Karpas-422 (cell line): ENCODE results near the gene MOB3C. TPM values are rescaled to one million over a fixed set of nuclear protein-coding genes. Genes with fewer than 3 reads are reported as not detected.
A peak's percentile ranks its signal among the peaks of the same experiment; 100 is the strongest.
"Not testable (repeated sequence)": the region's sequence is repeated elsewhere in the genome, so short reads cannot be mapped to it uniquely, and the experiment has no call there.

Experiments
- DNase-seq: peaks from one replicate; pipeline ENCODE4 v3.0.0-alpha.2; 2015
- H2AFZ ChIP-seq: fragments of 200-600 bp; sonication (generic); 2 replicates; pipeline ENCODE4 v1.6.1; 2014; ENCODE audit warnings: antibody characterized with exemption, low read length, mixed read lengths
- H3K27ac ChIP-seq: fragments of 200-600 bp; sonication (generic); 2 replicates; pipeline ENCODE4 v1.5.1; 2014; ENCODE audit warnings: mild to moderate bottlenecking, low read length, moderate library complexity
- H3K27me3 ChIP-seq: fragments of 200-600 bp; sonication (generic); 2 replicates; pipeline ENCODE4 v1.6.1; 2014; ENCODE audit warnings: low read length, mixed read lengths
- H3K36me3 ChIP-seq: fragments of 200-600 bp; sonication (generic); 2 replicates; pipeline ENCODE4 v1.6.1; 2014; ENCODE audit warnings: low read length, mixed read lengths; ENCODE audit not compliant: insufficient read depth
- H3K4me1 ChIP-seq: fragments of 200-600 bp; sonication (generic); 2 replicates; pipeline ENCODE4 v1.6.1; 2014; ENCODE audit warnings: mild to moderate bottlenecking, low read length, mixed read lengths
- H3K4me2 ChIP-seq: fragments of 200-600 bp; sonication (generic); 2 replicates; pipeline ENCODE4 v1.6.1; 2014; ENCODE audit warnings: low read length, low read depth, mild to moderate bottlenecking; ENCODE audit not compliant: poor library complexity, severe bottlenecking
- H3K4me3 ChIP-seq: fragments of 200-600 bp; sonication (generic); 2 replicates; pipeline ENCODE4 v1.5.1; 2014; ENCODE audit warnings: mild to moderate bottlenecking, antibody characterized with exemption, low read length, mixed read lengths
- H3K79me2 ChIP-seq: fragments of 200-600 bp; sonication (generic); 2 replicates; pipeline ENCODE4 v1.6.1; 2014; ENCODE audit warnings: mild to moderate bottlenecking, low read length, mixed read lengths
- H3K9ac ChIP-seq: fragments of 200-600 bp; sonication (generic); 2 replicates; pipeline ENCODE4 v1.6.0; 2014; ENCODE audit warnings: low read length
- H3K9me2 ChIP-seq: fragments of 200-600 bp; sonication (generic), shearing (Covaris generic); replicated peaks from 2 replicates; pipeline ENCODE4 v1.6.0; 2014; ENCODE audit warnings: mild to moderate bottlenecking, low read length, moderate library complexity; ENCODE audit not compliant: insufficient read depth
- H3K9me3 ChIP-seq: fragments of 300-700, 200-600 bp; sonication (generic); 2 replicates; pipeline ENCODE4 v1.6.1; 2014; ENCODE audit warnings: low read length, mixed read lengths
- H4K20me1 ChIP-seq: fragments of 200-600 bp; sonication (generic); 2 replicates; pipeline ENCODE4 v1.6.1; 2014; ENCODE audit warnings: mild to moderate bottlenecking, antibody characterized with exemption, low read length, low read depth; ENCODE audit not compliant: insufficient read depth
- total RNA-seq: library from RNA; depleted of rRNA; stranded (reverse); fragments of >200 nt; shearing (Covaris generic); gene quantifications from 2 replicates; pipeline ENCODE4 v1.2.3, GENCODE V29; 2014; ENCODE audit warnings: low replicate concordance; rRNA removed

The MOB3C gene
- 2.2 and 5.1 TPM in 2 replicates for total RNA-seq

DNA sequence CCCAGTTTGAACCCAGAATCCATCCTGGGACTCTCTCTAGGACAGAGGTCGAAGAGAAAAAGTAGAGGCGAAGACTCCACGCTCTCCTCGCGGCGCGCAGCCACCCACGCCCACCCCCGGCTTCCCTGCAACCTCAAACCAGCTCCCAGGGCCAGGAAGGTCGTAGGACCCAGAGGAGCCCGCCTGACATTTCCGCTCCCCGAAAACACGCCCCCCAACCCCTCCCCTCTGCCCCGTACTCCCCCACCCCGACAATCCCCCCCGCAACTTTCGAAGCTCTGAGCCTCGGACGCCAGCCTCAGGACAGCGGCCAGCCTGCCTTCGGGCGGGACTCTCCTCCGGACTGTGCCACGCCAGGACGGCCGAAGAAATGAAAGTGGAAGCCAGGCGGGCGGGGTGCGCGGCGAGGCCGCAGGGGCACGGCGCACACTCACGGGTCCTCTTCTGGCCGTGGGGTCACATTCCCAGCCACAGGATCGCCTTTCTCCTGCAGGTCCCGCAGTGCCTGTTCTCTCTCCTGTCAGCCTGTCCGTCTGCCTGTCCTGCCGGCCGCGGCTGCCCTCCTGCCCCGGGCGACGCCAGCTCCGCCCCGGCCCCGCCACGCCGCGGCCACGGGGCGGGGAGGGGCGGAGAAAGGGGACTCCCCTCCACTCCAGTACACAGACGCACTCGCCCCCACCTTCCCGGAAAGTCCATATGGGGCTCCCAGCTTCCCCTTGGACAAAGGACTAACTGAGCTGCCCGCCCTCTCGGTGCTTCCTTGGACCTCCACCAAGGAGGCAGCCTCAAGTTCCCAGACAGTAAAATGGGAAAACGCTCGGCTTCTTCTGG lies at the start of gene MOB3C:
Gene MOB3C, minus strand, starts transcription at position 535 of the 831 bp plus-strand sequence. CDS start 3,490 bp downstream, outside the sequence.
- Histone ChIP-seq H4K20me1 (no peaks in the 10 kb centered on the region), H3K9me2 (no peaks in the 10 kb centered on the region), H3K4me1 (peaks cover 15% of the 10 kb centered on the region), H3K36me3 (no peaks in the 10 kb centered on the region), H3K9ac (peak within 1 kb of the TSS; percentile 83), H2AFZ (peak within 1 kb of the TSS; percentile 94), H3K4me3 (peak within 1 kb of the TSS; percentile 83), H3K27ac (no peak within 1 kb of the TSS), H3K9me3 (no peaks in the 10 kb centered on the region), H3K79me2 (no peaks in the 10 kb centered on the region), H3K27me3 (no peaks in the 10 kb centered on the region), H3K4me2 (peak within 1 kb of the TSS; percentile 88)
- DNase-seq, result peak; percentile 71

DNA sequence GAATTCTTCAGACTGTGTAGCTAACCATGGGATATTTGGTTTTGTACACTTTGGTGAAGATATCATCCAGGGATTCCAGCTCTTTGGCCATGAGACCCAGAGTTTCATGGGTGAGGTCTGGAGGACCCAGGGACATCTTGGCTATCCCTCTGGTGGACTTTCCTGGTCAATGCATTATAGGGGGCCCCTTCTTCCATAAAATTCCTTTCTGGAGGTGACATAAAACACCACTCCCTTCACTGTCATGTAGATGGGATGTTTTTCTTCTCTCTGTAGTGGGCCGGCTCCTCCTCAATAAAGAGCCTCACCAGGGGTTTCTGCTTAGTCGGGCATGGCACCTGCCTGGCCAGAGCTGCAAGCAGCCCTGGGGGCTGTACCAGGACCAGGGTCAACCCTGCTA lies 49.4 kb upstream of the MOB3C start:
- no peak for DNase-seq
- no peaks in the 10 kb centered on the region for H3K9me3 ChIP-seq
- H3K9me2 ChIP-seq, result no peaks in the 10 kb centered on the region
- no peak overlapping the region for H2AFZ ChIP-seq
- H3K27me3 ChIP-seq, result no peaks in the 10 kb centered on the region
- H3K4me3 ChIP-seq, result peak overlapping the region; percentile 77; the same call in 1 of the 2 replicates
- peak overlapping the region; percentile 93 for H3K4me2 ChIP-seq
- H3K27ac ChIP-seq, result no peak overlapping the region
- peaks cover 22% of the 10 kb centered on the region for H3K4me1 ChIP-seq
- H3K36me3 ChIP-seq, result peaks cover 19% of the 10 kb centered on the region
- H4K20me1 ChIP-seq, result no peaks in the 10 kb centered on the region
- 0 out of 2 replicates have a peak overlapping the region, but pooled peaks have one; percentile 92 for H3K9ac ChIP-seq
- H3K79me2 ChIP-seq, result peaks cover 41% of the 10 kb centered on the region

DNA sequence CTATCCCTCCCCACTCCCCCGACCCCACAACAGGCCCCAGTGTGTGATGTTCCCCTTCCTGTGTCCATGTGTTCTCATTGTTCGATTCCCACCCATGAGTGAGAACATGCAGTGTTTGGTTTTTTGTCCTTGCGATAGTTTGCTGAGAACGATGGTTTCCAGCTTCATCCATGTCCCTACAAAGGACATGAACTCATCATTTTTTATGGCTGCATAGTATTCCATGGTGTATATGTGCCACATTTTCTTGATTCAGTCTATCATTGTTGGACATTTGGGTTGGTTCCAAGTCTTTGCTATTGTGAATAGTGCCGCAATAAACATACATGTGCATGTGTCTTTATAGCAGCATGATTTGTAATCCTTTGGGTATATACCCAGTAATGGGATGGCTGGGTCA lies 46.3 kb upstream of the MOB3C start:
- DNase-seq, H3K27ac ChIP-seq: not testable (repeated sequence)

DNA sequence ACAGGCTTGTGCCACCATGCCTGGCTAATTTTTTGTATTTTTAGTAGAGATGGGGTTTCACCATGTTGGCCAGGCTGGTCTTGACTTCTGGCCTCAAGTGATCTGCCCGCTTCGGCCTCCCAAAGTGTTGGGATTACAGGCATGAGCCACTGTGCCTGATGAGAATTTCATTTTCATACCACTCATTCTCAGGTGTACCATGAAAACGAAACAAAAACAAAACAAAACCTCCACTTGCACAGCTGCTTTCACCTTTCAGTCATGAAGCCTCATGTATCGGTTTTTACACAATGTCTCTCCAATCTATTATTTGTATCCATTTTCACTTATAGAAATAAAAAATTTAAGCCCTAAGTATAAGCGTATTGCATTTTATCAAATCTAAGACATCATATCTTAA lies 43.5 kb upstream of the MOB3C start:
- H3K27me3 ChIP-seq, H3K9ac ChIP-seq, H3K4me3 ChIP-seq, H3K4me2 ChIP-seq, DNase-seq, H3K9me3 ChIP-seq, H3K4me1 ChIP-seq, H2AFZ ChIP-seq, H4K20me1 ChIP-seq, H3K9me2 ChIP-seq, H3K27ac ChIP-seq: not testable (repeated sequence)
- peaks cover 15% of the 10 kb centered on the region for H3K79me2 ChIP-seq
- H3K36me3 ChIP-seq, result peaks cover 51% of the 10 kb centered on the region

More for the DNA sequence above, 46.3 kb upstream of the MOB3C start:
- not testable (repeated sequence) for H3K4me2 ChIP-seq, H3K9me3 ChIP-seq, H3K27me3 ChIP-seq, H2AFZ ChIP-seq, H4K20me1 ChIP-seq, H3K9ac ChIP-seq, H3K4me3 ChIP-seq, H3K9me2 ChIP-seq
- peaks cover 27% of the 10 kb centered on the region for H3K36me3 ChIP-seq
- peaks cover 43% of the 10 kb centered on the region for H3K79me2 ChIP-seq
- H3K4me1 ChIP-seq, result peaks cover 15% of the 10 kb centered on the region

DNA sequence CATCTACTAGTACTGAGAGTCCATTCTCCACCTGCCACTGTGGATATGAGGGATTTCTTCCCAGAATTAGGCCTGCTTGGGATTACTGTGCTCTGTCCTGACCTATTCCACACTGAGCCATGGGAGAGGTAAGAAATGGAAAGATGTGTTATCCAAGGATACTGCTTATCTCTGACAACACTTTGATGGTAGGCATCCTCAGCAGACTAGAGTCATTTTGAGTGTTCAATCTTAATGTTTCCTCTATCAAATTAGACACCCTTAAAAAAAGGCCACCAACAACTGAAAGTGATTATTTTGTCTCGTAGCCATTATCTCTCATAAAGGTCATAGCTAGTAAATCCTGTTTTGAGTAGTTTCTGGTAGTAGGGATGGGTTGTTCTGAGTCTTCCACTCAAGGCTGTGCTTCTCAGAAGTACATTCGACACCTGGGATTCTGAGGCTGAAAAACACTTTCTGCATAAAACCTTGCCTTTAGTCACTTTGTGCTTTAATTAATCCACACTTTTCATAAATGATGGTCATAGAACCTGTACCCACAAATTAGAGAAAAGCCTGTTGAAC lies 42.8 kb upstream of the MOB3C start:
- DNase-seq, result no peak
- peaks cover 50% of the 10 kb centered on the region for H3K36me3 ChIP-seq
- no peak overlapping the region for H3K27ac ChIP-seq

DNA sequence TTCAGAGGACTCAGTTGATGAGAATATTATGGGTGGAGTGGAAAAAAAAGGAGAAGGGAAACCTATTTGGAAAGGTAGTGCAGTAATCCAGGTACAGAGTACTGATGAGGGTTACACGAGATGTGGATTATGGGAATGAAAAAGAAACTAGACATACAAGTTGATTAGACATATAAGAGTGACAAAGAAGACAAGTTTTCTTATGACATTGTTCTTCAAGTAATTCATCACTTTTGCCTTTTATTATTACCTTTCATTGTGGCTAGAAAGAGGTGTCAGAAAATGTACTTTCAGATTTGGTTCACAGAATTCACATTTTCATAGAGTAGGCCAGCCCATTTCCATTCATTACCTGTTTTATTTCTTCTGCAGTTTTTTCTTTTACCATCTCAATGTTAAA lies 41.2 kb upstream of the MOB3C start:
- no peaks in the 10 kb centered on the region for H3K9me2 ChIP-seq
- H3K4me1 ChIP-seq, result no peaks in the 10 kb centered on the region
- H3K36me3 ChIP-seq, result peaks cover 48% of the 10 kb centered on the region
- no peak overlapping the region for H2AFZ ChIP-seq
- no peaks in the 10 kb centered on the region for H3K9me3 ChIP-seq
- H3K4me2 ChIP-seq, result no peak overlapping the region
- H3K4me3 ChIP-seq, result no peak overlapping the region
- peaks cover 4% of the 10 kb centered on the region; the same call in 1 of the 2 replicates for H3K79me2 ChIP-seq
- H3K27me3 ChIP-seq, result no peaks in the 10 kb centered on the region
- no peak overlapping the region for H3K27ac ChIP-seq
- no peak for DNase-seq
- H4K20me1 ChIP-seq, result no peaks in the 10 kb centered on the region
- no peak overlapping the region for H3K9ac ChIP-seq

More for the DNA sequence above, 42.8 kb upstream of the MOB3C start:
- no peaks in the 10 kb centered on the region for H4K20me1 ChIP-seq
- H3K4me1 ChIP-seq, result no peaks in the 10 kb centered on the region
- no peak overlapping the region for H3K4me2 ChIP-seq
- H3K79me2 ChIP-seq, result peaks cover 8% of the 10 kb centered on the region
- H3K27me3 ChIP-seq, result no peaks in the 10 kb centered on the region
- H2AFZ ChIP-seq, result no peak overlapping the region
- H3K9me2 ChIP-seq, result no peaks in the 10 kb centered on the region
- H3K4me3 ChIP-seq, result no peak overlapping the region
- no peaks in the 10 kb centered on the region for H3K9me3 ChIP-seq
- H3K9ac ChIP-seq, result no peak overlapping the region

DNA sequence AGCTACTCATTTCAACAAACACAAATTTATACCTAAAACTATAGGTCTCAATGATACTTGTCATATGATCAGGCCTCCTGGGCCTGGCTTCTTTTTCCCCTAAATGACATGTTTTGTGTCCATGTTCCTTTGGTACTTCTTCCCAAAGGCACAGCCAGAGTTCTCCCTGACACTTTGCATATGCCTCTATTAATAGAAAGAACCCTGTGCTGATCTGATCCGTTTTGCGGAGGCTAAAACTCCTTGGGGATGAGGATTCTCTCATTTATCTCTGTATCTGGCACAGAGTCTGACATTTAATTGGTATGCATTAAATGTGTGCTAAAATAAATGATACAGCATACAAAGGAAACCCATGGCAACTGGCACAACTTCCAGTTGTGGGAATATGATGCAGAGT lies 40.0 kb upstream of the MOB3C start:
- Histone ChIP-seq H3K27ac (no peak overlapping the region), H3K36me3 (peaks cover 59% of the 10 kb centered on the region), H3K9me3 (no peaks in the 10 kb centered on the region), H4K20me1 (no peaks in the 10 kb centered on the region), H3K79me2 (peaks cover 4% of the 10 kb centered on the region; the same call in 1 of the 2 replicates), H2AFZ (no peak overlapping the region), H3K27me3 (no peaks in the 10 kb centered on the region), H3K9ac (no peak overlapping the region), H3K4me2 (no peak overlapping the region), H3K4me3 (no peak overlapping the region), H3K4me1 (no peaks in the 10 kb centered on the region), H3K9me2 (no peaks in the 10 kb centered on the region)
- DNase-seq, result no peak

DNA sequence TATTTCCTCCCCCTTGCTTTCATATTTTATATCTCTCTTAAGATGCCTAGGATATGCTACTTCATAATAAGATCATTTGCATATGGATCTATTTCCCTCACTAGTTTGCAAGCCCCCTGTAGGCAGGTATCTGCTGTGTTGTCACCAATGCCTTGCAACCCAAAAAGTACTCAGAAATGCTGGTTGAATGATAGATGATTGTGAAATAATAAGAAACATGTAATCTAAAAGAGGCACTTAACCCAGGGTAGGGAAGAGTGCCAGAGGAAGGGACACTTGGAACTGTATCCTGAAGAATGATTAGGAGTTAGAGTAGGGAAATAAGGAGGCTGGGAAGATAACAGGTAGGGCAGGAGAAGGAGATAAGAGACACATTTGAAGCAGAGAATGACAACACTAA lies 39.2 kb upstream of the MOB3C start:
- no peak overlapping the region for H3K9ac ChIP-seq
- H3K27me3 ChIP-seq, result no peaks in the 10 kb centered on the region
- no peak overlapping the region for H3K4me3 ChIP-seq
- H3K79me2 ChIP-seq, result peaks cover 2% of the 10 kb centered on the region; the same call in 1 of the 2 replicates
- peaks cover 59% of the 10 kb centered on the region for H3K36me3 ChIP-seq
- H3K9me2 ChIP-seq, result no peaks in the 10 kb centered on the region
- no peaks in the 10 kb centered on the region for H4K20me1 ChIP-seq
- no peak overlapping the region for H3K4me2 ChIP-seq
- H3K4me1 ChIP-seq, result no peaks in the 10 kb centered on the region
- H3K27ac ChIP-seq, result no peak overlapping the region
- no peak for DNase-seq
- no peaks in the 10 kb centered on the region for H3K9me3 ChIP-seq
- H2AFZ ChIP-seq, result no peak overlapping the region
